Measurements from ENCODE around the gene COL12A1. TPM values are rescaled to one million over a fixed set of nuclear protein-coding genes. Genes with fewer than 3 reads are reported as not detected.

Gene COL12A1
- total RNA-seq, 1 experiment from 2014 or later: 0.96 TPM

GRCh38 chr6:75144386-75144785 lies 61.5 kb downstream of the COL12A1 start:
- Histone ChIP-seq H2BK5ac (ENCODE audit: insufficient read length, low read length) (no peak overlapping the region), H3K79me1 (ENCODE audit: insufficient read depth, low read depth, low read length, poor library complexity, severe bottlenecking) (no peaks in the 10 kb centered on the region), H2BK12ac (ENCODE audit: insufficient read length, low read depth, low read length) (no peak overlapping the region), H3K27me3 (ENCODE audit: insufficient read depth, low read length) (no peaks in the 10 kb centered on the region), H2BK20ac (ENCODE audit: low read depth, low read length, poor library complexity, severe bottlenecking) (no peak overlapping the region), H4K91ac (ENCODE audit: insufficient read length, low read depth, low read length) (no peak overlapping the region), H3K4ac (ENCODE audit: low read depth, low read length) (no peak overlapping the region), H3K56ac (ENCODE audit: insufficient read length, low read depth, low read length) (no peak overlapping the region), H2AFZ (ENCODE audit: low read length) (no peak overlapping the region), H3K14ac (ENCODE audit: insufficient read depth, low read length) (no peak overlapping the region), H2AK5ac (ENCODE audit: insufficient read length, low read length) (no peak overlapping the region), H3T11ph (ENCODE audit: low read length) (no peak overlapping the region), H2BK15ac (ENCODE audit: low read depth, low read length) (no peak overlapping the region), H3K79me2 (ENCODE audit: insufficient read depth, low read length) (no peaks in the 10 kb centered on the region), H4K8ac (replicated peaks; ENCODE audit: insufficient read length, low read depth, low read length) (no peak overlapping the region), H3K9ac (ENCODE audit: extremely low read depth, insufficient read length, low read length) (no peak overlapping the region), H3K23ac (ENCODE audit: insufficient read length, low read depth, low read length) (no peak overlapping the region), H4K20me1 (ENCODE audit: control insufficient read depth, insufficient read depth, insufficient read length) (no peaks in the 10 kb centered on the region), H3K23me2 (ENCODE audit: insufficient read length, low read depth, low read length, poor library complexity, severe bottlenecking) (no peaks in the 10 kb centered on the region), H3K4me1 (ENCODE audit: insufficient read depth, low read length) (no peaks in the 10 kb centered on the region), H4K5ac (ENCODE audit: insufficient read length, low read depth, low read length) (no peak overlapping the region), H3K9me3 (ENCODE audit: control insufficient read depth, low read depth, low read length) (no peaks in the 10 kb centered on the region), H3K4me2 (ENCODE audit: insufficient read depth, insufficient read length, low read length) (no peak overlapping the region), H3K18ac (ENCODE audit: insufficient read length, low read depth, low read length) (no peak overlapping the region), H2BK120ac (ENCODE audit: low read depth, low read length, poor library complexity, severe bottlenecking) (no peak overlapping the region), H3K27ac (ENCODE audit: insufficient read length, low read depth, low read length) (no peak overlapping the region)
- DNase-seq: no peak
- Mint-ChIP-seq H3K4me3 (no peak overlapping the region), H3K9me3 (no peaks in the 10 kb centered on the region), H3K27me3 (ENCODE audit: low read depth) (no peaks in the 10 kb centered on the region), H3K27ac (no peak overlapping the region), H3K36me3 (ENCODE audit: insufficient read depth in 1 of 3, low read depth in 3 of 3) (no peaks in the 10 kb centered on the region), H3K4me1 (no peaks in the 10 kb centered on the region; a peak in 1 of 4 replicates)
- TF ChIP-seq, protein P1, sequence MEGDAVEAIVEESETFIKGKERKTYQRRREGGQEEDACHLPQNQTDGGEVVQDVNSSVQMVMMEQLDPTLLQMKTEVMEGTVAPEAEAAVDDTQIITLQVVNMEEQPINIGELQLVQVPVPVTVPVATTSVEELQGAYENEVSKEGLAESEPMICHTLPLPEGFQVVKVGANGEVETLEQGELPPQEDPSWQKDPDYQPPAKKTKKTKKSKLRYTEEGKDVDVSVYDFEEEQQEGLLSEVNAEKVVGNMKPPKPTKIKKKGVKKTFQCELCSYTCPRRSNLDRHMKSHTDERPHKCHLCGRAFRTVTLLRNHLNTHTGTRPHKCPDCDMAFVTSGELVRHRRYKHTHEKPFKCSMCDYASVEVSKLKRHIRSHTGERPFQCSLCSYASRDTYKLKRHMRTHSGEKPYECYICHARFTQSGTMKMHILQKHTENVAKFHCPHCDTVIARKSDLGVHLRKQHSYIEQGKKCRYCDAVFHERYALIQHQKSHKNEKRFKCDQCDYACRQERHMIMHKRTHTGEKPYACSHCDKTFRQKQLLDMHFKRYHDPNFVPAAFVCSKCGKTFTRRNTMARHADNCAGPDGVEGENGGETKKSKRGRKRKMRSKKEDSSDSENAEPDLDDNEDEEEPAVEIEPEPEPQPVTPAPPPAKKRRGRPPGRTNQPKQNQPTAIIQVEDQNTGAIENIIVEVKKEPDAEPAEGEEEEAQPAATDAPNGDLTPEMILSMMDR (conservative IDR thresholded peaks at IDR 0.05): no peak
- WGBS (ENCODE audit: extremely low coverage, insufficient read length, low lambda C conversion rate): no CpG with 5 or more reads among the region's 1 CpG

All from H9 (cell line).